SKM-1 (cell line): Measurements from ENCODE around the gene NT5M.
"Not testable (repeated sequence)": the region's sequence is repeated elsewhere in the genome, so short reads cannot be mapped to it uniquely, and the experiment has no call there.

ENCODE experiments used
- DNase-seq: peaks from one replicate; lab custom pipeline; 2025; ENCODE audit not compliant: unreplicated experiment; lab: John Stamatoyannopoulos, UW

The NT5M gene

GRCh38 chr17:17370711-17371110, 67.5 kb downstream of the NT5M start:
- no peak for DNase-seq

GRCh38 chr17:17372856-17373520, 69.8 kb downstream of the NT5M start:
- DNase-seq: no peak

- DNase-seq: no peak
Observed at GRCh38 chr17:17375841-17376240, 72.7 kb downstream of the NT5M start.

- no peak for DNase-seq
Observed at GRCh38 chr17:17376362-17376761, 73.2 kb downstream of the NT5M start.

GRCh38 chr17:17377071-17377967, 74.1 kb downstream of the NT5M start:
- no peak for DNase-seq

- no peak for DNase-seq
Observed at GRCh38 chr17:17379197-17379991, 76.2 kb downstream of the NT5M start.

- DNase-seq: no peak
Observed at GRCh38 chr17:17380145-17380925, 77.2 kb downstream of the NT5M start.

- no peak for DNase-seq
Observed at GRCh38 chr17:17381446-17382064, 78.4 kb downstream of the NT5M start.

GRCh38 chr17:17382065-17382459, 78.9 kb downstream of the NT5M start:
- DNase-seq: no peak

GRCh38 chr17:17382971-17383370, 79.8 kb downstream of the NT5M start:
- DNase-seq: no peak

GRCh38 chr17:17383431-17384290, 80.5 kb downstream of the NT5M start:
- not testable (repeated sequence) for DNase-seq

- DNase-seq: no peak
Observed at GRCh38 chr17:17384291-17384615, 81.1 kb downstream of the NT5M start.

- DNase-seq: no peak
Observed at GRCh38 chr17:17384961-17385360, 81.8 kb downstream of the NT5M start.

- DNase-seq: no peak
Observed at GRCh38 chr17:17385491-17385890, 82.3 kb downstream of the NT5M start.

- no peak for DNase-seq
Observed at GRCh38 chr17:17386094-17386800, 83.1 kb downstream of the NT5M start.

GRCh38 chr17:17387017-17387497, 83.9 kb downstream of the NT5M start:
- DNase-seq: no peak

GRCh38 chr17:17387498-17388362, 84.6 kb downstream of the NT5M start:
- no peak for DNase-seq
